Prostate gland (tissue), 2 donors: ENCODE results near the gene FCN1. TPM values are rescaled to one million over a fixed set of nuclear protein-coding genes. Genes with fewer than 3 reads are reported as not detected.

Source experiments
- DNase-seq: peaks from one replicate; pipeline ENCODE4 v3.0.0-alpha.2; 2019; ENCODE audit warnings: low spot score
- H3K27ac ChIP-seq, 2 donors: fragments of 200-600 bp; sonication (generic); 2 replicates each; pipeline ENCODE4 v1.5.1; 2017 to 2019
- H3K27me3 ChIP-seq: fragments of 200-600 bp; sonication (generic); replicated peaks from 2 replicates; pipeline ENCODE4 v1.5.1; 2019; ENCODE audit not compliant: insufficient read depth
- H3K36me3 ChIP-seq, 2 donors: fragments of 200-600 bp; sonication (generic); 1 replicate in 1 of 2; 2 replicates in 1 of 2; pipeline versions ENCODE4 v1.5.1 to v1.8.1; 2017 to 2019
- H3K4me1 ChIP-seq: fragments of 200-600 bp; sonication (generic); replicated peaks from 2 replicates; pipeline ENCODE4 v1.5.1; 2019
- H3K4me3 ChIP-seq, 2 donors: fragments of 200-600 bp; sonication (generic); 2 replicates each; pipeline ENCODE4 v1.5.1; 2017 to 2019
- H3K9me3 ChIP-seq: fragments of 200-600 bp; sonication (generic); 2 replicates; pipeline ENCODE4 v1.5.1; 2017
- CTCF ChIP-seq, 4 experiments: fragments of 200-600 bp in 2 of 4; fragments of 450-650 bp in 2 of 4; sonication (generic) in 2 of 4; IDR thresholded peaks; 1 replicate in 3 of 4; 2 replicates in 1 of 4; pipeline ENCODE4 v1.5.1; 2016 to 2019; ENCODE audit warnings: antibody characterized with exemption in 4 of 4, mild to moderate bottlenecking in 2 of 4, moderate library complexity in 2 of 4
- POLR2A ChIP-seq: fragments of 450-650 bp; IDR thresholded peaks from one replicate; pipeline ENCODE4 v1.6.1; 2016; ENCODE audit warnings: antibody characterized with exemption, mild to moderate bottlenecking
- POLR2AphosphoS5 ChIP-seq: sonication (generic); formaldehyde crosslinking; IDR thresholded peaks from one replicate; pipeline ENCODE4 v1.6.1; 2017; ENCODE audit warnings: antibody characterized with exemption
- WGBS: methylation state at CpG from one replicate; pipeline ENCODE4 v1.1.5; 2018; 5-methylcytosine and 5-hydroxymethylcytosine counted together
- intact Hi-C: fragments of 100-400 bp; cut with DNase I; formaldehyde crosslinking; loops from one replicate; pipeline ENCODE4 v1.14.2; 2022
- total RNA-seq, 2 donors: library from RNA; depleted of rRNA; stranded (reverse); fragments of >200 nt; gene quantifications; one replicate each; pipeline ENCODE4 v1.1.0, GENCODE V29; 2016

Gene FCN1
- total RNA-seq, 2 donors from 2014 or later: 0.23 to 0.34 TPM

GRCh38 chr9:134961331-134962064 lies 43.8 kb upstream of the FCN1 start:
- H3K4me3 ChIP-seq: no peak overlapping the region
- no peaks in the 10 kb centered on the region for H3K36me3 ChIP-seq
- H3K9me3 ChIP-seq: no peaks in the 10 kb centered on the region
- H3K27ac ChIP-seq: no peak overlapping the region
- 40% methylated on average over 17 of the region's 21 CpGs for WGBS
- H3K27me3 ChIP-seq: peaks cover 4% of the 10 kb centered on the region
- no peak for DNase-seq
- peaks cover 9% of the 10 kb centered on the region for H3K4me1 ChIP-seq
- TF ChIP-seq CTCF (IDR thresholded peaks at IDR 0.05): peak in 1 of 4 experiments; percentile 59
- no peak for TF ChIP-seq POLR2A
- intact Hi-C loops: no loop called here

- DNase-seq: no peak
- Histone ChIP-seq H3K27me3 (no peaks in the 10 kb centered on the region), H3K36me3 (no peaks in the 10 kb centered on the region), H3K4me3 (no peak overlapping the region), H3K27ac (no peak overlapping the region), H3K9me3 (no peaks in the 10 kb centered on the region), H3K4me1 (peaks cover 9% of the 10 kb centered on the region)
- intact Hi-C loops: no loop called here
- TF ChIP-seq POLR2AphosphoS5 (no peak), CTCF (IDR thresholded peaks at IDR 0.05) (no peak), POLR2A (no peak)
- WGBS: 76% methylated on average over 15 of the region's 15 CpGs
Observed at GRCh38 chr9:134960701-134961181, 43.0 kb upstream of the FCN1 start.

GRCh38 chr9:134959971-134960310 lies 42.2 kb upstream of the FCN1 start:
- Histone ChIP-seq H3K4me1 (peaks cover 9% of the 10 kb centered on the region), H3K9me3 (no peaks in the 10 kb centered on the region), H3K36me3 (no peaks in the 10 kb centered on the region), H3K27ac (no peak overlapping the region), H3K4me3 (no peak overlapping the region), H3K27me3 (no peaks in the 10 kb centered on the region)
- 95% methylated on average over 9 of the region's 9 CpGs for WGBS
- no peak for DNase-seq
- intact Hi-C loops: no loop called here
- TF ChIP-seq POLR2AphosphoS5 (no peak), CTCF (IDR thresholded peaks at IDR 0.05) (no peak), POLR2A (no peak)

- H3K27me3 ChIP-seq: no peaks in the 10 kb centered on the region
- H3K9me3 ChIP-seq: no peaks in the 10 kb centered on the region
- no peak for TF ChIP-seq POLR2A
- intact Hi-C loops: no loop called here
- peaks cover 9% of the 10 kb centered on the region for H3K4me1 ChIP-seq
- no peak overlapping the region for H3K4me3 ChIP-seq
- 96% methylated on average over 14 of the region's 14 CpGs for WGBS
- DNase-seq: no peak
- no peaks in the 10 kb centered on the region for H3K36me3 ChIP-seq
- no peak overlapping the region for H3K27ac ChIP-seq
Observed at GRCh38 chr9:134959126-134959970, 41.6 kb upstream of the FCN1 start.

- Histone ChIP-seq H3K27ac (no peak overlapping the region), H3K27me3 (no peaks in the 10 kb centered on the region), H3K4me1 (peaks cover 9% of the 10 kb centered on the region), H3K9me3 (no peaks in the 10 kb centered on the region), H3K4me3 (no peak overlapping the region), H3K36me3 (no peaks in the 10 kb centered on the region)
- intact Hi-C loops: no loop called here
- DNase-seq: no peak
- 100% methylated on average over 2 of the region's 2 CpGs for WGBS
- TF ChIP-seq CTCF (IDR thresholded peaks at IDR 0.05): no peak
- TF ChIP-seq POLR2A: no peak
- no peak for TF ChIP-seq POLR2AphosphoS5
Observed at GRCh38 chr9:134957945-134958227, 40.2 kb upstream of the FCN1 start.
